ENCODE data around the gene SEC14L1. TPM values are rescaled to one million over a fixed set of nuclear protein-coding genes. Genes with fewer than 3 reads are reported as not detected.
A peak's percentile ranks its signal among the peaks of the same experiment; 100 is the strongest.

Gene SEC14L1
- polyA plus RNA-seq, 3 donors from 2014 or later, result 14.8 to 25.6 (median 19.4) TPM

- H3K27ac Mint-ChIP-seq, result no peak overlapping the region
- no peaks in the 10 kb centered on the region for H3K9me3 Mint-ChIP-seq
- no peaks in the 10 kb centered on the region for H3K4me1 Mint-ChIP-seq
- H3K4me3 Mint-ChIP-seq, result no peak overlapping the region
- H3K27me3 Mint-ChIP-seq (ENCODE audit: low read depth in 3 of 3), result peaks cover 0 to 2% (median 0%) of the 10 kb centered on the region in 3 donors
- no peaks in the 10 kb centered on the region for H3K36me3 Mint-ChIP-seq
- no peak for DNase-seq
These were observed 116.4 kb downstream of the SEC14L1 start for GRCh38 chr17:77257169-77257568.

- Mint-ChIP-seq H3K9me3 (no peaks in the 10 kb centered on the region), H3K4me3 (no peak overlapping the region), H3K4me1 (no peaks in the 10 kb centered on the region), H3K36me3 (no peaks in the 10 kb centered on the region), H3K27me3 (ENCODE audit: low read depth in 3 of 3) (peaks cover 0 to 2% (median 0%) of the 10 kb centered on the region in 3 donors), H3K27ac (no peak overlapping the region)
- DNase-seq, result no peak
These were observed 117.1 kb downstream of the SEC14L1 start for GRCh38 chr17:77257596-77258458.

- H3K9me3 Mint-ChIP-seq, result no peaks in the 10 kb centered on the region
- peaks cover 0 to 2% (median 0%) of the 10 kb centered on the region in 3 donors for H3K27me3 Mint-ChIP-seq (ENCODE audit: low read depth in 3 of 3)
- no peaks in the 10 kb centered on the region for H3K36me3 Mint-ChIP-seq
- no peaks in the 10 kb centered on the region for H3K4me1 Mint-ChIP-seq
- no peak overlapping the region for H3K27ac Mint-ChIP-seq
- no peak for DNase-seq
- no peak overlapping the region for H3K4me3 Mint-ChIP-seq
These were observed 117.9 kb downstream of the SEC14L1 start for GRCh38 chr17:77258638-77259037.

- H3K4me3 Mint-ChIP-seq, result no peak overlapping the region
- H3K9me3 Mint-ChIP-seq, result no peaks in the 10 kb centered on the region
- H3K27me3 Mint-ChIP-seq (ENCODE audit: low read depth in 3 of 3), result peaks cover 0 to 4% (median 0%) of the 10 kb centered on the region in 3 donors
- no peaks in the 10 kb centered on the region for H3K36me3 Mint-ChIP-seq
- no peaks in the 10 kb centered on the region for H3K4me1 Mint-ChIP-seq
- H3K27ac Mint-ChIP-seq, result peak overlapping the region in 1 of 6 donors; percentile 2
- DNase-seq, result no peak
These were observed 124.0 kb downstream of the SEC14L1 start for GRCh38 chr17:77264617-77265230.

- H3K36me3 Mint-ChIP-seq, result no peaks in the 10 kb centered on the region
- H3K4me1 Mint-ChIP-seq, result no peaks in the 10 kb centered on the region
- H3K4me3 Mint-ChIP-seq, result no peak overlapping the region
- no peak for DNase-seq
- H3K27me3 Mint-ChIP-seq (ENCODE audit: low read depth in 3 of 3), result peaks cover 0 to 4% (median 0%) of the 10 kb centered on the region in 3 donors
- H3K27ac Mint-ChIP-seq, result no peak overlapping the region
- no peaks in the 10 kb centered on the region for H3K9me3 Mint-ChIP-seq
These were observed 125.4 kb downstream of the SEC14L1 start for GRCh38 chr17:77266213-77266612.
